HG03457 (cell line): ENCODE results near the gene BARHL1.
"Not testable (repeated sequence)": the region's sequence is repeated elsewhere in the genome, so short reads cannot be mapped to it uniquely, and the experiment has no call there.

ENCODE experiments used
- ATAC-seq: cut with Tn5 transposase; IDR thresholded peaks from one replicate; pipeline ENCODE4 v1.9.1; 2021; ENCODE audit warnings: moderate number of reproducible peaks; ENCODE audit not compliant: unreplicated experiment

The BARHL1 gene

DNA sequence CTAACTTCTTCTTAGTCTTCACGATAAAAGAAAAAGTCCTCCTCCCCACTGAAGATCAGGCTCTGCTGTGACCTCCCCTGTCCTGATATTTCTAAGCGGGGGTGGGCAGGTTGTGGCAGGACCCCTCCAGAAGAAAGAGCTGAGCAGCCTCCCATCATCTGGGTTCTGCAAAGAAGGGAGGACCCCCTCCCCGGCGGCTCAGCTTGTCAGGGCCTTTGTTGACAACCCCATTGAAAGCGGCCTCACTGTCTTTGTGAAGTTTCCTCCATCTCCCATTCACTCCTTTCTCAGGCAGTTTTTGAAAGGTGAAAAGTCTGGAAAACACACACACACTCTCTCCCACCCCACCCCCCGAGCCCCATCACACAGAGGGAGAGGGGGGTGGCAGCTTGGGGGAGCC, 26.2 kb upstream of the BARHL1 start:
- ATAC-seq = no peak

DNA sequence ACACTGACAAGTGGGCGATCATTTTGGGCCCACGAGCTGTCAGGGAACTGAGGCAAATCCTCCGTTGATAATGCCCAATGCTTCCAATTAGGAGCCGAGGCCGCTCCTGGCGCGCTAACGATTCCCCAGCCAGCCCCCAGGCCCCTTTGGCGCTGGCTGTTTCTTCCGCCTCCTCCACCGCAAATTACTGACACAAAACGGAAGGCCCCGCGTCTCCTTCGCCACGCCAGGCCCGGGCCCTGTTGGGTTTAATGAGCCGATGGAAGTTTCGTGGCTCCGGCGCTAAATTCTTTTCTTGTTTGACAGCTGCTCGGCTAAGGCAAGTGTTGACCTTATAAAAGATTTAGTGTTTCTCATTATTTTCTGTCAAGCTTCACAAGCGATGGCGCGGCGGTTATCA, 25.7 kb upstream of the BARHL1 start:
- ATAC-seq = no peak

DNA sequence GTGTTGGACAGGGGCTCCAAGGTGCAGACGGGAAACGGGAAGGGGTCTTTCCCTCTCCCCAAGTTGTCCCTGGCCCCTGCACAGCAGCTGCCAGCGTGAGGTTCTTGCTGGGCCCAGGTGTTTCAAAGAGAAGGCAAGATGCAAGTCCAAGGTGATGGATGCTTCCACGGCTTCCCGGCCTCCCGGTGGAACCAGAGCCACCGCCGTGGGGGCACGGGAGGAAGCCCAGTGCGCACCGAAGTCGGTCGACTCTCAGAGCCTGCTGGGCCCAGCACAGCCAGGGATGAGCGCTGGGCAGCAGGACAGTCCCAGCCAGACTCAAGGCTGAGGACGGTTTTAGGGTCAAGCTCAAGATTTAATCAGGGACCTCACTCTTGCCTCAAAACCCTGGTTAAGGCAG, 25.2 kb upstream of the BARHL1 start:
- no peak for ATAC-seq

DNA sequence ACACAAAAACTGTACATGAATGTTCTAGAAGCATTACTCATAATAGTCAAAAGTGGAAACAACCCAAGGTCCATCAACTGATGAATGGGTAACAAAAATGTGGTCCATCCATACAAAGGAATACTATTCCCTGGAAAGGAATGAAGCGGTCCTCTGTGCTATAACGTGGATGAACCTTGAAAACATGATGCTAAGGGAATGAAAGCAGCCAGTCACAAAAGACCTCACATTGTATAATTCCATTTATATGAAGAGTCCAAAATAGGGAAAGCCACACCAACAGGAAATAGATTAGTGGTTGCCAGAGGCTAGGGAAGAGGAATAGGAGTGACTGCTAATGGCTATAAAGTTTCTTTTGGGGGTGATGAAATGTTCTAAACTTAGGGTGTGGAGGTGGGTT, 22.7 kb upstream of the BARHL1 start:
- ATAC-seq = no peak

DNA sequence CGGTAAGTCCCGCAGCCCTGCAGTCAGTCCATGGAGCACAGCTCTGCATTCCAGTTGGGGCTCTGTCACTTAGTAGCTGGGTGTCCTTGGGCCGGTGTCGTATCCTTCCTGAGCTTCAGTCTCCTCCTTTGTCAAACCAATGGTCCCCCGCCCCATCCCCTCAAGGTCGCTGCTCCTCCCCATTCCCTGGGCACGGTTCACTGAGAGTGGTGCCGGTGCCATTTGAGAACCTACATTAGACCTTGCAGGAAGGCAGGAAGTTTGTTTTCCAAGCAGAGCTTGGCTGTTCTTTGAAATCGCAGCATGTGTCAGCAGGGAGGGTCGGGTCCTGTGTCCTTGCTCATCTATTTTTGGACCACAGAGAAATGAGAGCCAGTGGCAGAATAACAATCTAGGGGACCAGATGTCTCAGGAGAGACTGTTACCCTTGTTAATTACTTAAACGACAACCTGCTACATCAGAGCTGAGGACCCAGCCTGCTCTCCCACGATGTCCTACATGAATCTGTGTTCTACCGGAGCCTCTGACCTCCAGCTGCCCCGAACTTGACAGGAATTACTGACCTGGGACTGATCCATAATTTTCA, 21.7 kb upstream of the BARHL1 start:
- ATAC-seq = no peak

DNA sequence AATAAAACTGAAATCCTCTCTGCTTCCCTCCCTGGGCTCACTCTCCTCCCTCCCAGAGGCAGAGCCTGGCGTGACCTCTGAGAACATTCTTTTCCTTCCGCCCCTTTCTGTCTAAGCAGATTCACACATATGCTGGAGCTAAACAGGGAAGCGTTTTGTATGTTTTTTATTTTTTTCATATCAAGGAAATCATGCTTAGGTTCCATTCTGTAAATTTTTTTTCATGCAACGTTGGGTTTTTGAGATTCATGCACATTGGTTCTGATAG, 20.2 kb upstream of the BARHL1 start:
- no peak for ATAC-seq

DNA sequence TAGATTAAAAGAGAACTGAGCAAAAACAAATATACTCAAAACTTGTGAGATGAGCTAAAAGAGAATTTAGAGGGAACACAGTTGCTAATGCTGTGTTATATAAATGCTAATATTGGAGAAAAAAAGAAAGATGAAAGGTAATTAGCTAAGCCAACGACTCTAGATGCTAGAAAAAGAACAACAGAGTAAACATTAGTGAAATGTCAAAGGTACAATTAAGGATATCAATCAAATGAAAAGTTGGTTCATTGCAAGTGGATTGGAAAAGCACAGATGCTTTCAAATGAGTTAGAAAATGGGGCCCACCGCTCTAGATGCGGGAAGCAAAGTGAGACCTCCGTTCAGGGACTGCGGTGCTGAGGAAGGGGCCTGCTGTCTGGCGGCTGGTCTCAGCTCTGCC, 17.9 kb upstream of the BARHL1 start:
- ATAC-seq = no peak

DNA sequence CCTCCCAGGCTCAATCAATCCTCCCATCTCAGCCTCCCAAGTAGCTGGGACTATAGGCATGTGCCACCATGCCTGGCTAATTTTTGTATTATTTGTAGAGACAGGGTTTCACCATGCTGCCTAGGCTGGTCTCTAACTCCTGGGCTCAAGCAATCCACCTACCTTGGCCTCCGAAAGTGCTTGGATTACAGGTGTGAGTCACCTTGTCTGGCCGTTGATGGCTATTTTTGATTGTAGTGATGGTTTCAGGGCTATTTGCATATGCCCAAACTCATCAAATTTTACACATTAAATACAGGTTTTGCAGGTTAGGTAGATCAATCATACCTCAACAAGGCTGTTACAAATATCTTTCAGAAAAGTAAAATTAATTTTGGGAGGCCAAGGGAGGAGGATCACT, 13.6 kb upstream of the BARHL1 start:
- not testable (repeated sequence) for ATAC-seq

DNA sequence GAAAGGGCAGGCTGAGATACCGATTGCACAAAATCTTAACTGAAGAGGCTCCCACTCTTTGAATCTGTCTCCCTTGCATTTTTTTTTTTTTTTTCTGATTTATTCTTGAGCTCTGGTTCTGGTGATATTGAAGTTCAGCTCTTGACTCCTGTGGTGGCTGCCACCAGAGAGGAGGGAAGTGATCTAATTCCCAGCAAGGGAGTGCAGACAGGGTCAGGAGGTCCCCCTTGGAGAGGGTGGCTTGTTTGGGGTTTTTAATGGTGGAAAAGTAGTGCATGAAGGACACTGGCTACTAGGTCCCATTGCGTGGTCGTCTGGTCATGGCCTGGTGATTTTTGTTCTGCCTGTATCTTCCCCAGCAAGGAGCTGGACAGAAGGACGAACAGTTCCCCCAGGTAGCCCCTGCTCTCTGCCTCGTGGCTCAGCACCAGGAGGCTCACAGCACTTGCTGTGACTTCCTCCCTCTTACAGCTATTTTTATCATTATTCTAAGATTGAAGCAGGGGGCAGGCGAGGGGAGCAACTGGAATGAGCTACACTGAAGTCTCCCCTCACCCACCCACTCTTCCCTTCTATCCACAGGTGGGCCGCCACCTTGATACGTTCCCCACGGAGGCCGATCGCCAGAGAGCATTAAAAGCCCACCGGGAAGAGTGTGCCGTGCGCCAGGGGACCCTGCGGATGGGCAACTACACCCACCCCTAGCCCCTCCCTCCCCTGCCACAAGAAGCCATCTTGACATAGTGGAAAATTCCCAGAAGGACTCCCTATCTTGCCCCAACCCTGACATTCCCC, 10.4 kb upstream of the BARHL1 start:
- no peak for ATAC-seq

DNA sequence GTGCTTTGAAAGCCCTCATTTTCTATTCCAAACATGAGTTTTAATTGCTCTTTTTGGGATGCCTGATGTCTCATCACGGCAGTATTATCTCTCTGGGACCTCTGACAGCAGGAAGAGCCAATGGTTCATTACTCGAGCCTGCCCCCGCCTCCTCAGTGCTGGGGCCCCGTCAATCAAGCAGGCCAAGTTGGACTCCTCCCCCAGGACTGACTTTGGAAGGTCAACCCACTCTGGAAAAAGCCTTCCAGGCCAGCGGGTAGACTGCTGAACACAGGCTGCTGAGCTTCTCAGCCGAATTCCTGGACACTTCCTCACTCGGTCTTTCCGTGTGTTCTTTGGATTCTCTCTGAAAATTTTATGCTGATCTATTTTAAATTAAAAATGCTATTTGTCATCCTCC, 9.5 kb upstream of the BARHL1 start:
- ATAC-seq = no peak

DNA sequence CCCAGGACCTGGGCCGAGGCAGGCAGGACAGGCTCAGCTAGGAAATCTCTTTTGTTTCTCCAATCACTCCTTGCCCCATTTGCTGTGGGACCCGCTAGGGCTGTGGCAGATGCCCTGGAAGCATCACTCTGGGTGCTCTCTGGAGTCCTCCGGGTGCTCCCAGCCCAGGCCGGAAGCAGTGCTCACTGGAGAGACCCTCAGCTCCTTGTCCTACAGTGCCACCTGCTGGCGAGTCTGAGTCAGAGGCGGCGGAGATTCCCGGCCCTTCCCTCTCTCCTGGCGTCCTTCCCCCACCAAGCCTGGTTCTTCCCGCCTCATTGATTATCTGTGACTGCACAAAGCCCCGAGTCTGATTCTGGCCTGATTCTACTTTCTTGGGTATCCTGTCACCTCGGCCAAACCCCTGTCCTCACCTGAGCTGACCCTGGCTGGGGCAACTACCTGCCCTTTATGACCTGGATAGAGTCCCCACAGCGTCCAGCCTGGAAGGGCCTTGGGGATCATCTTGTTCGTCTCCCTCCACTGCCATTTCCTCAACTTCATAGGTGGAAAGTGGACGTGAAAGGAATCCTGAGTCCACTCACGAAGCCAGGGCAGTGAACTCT, 7.3 kb upstream of the BARHL1 start:
- ATAC-seq = no peak

DNA sequence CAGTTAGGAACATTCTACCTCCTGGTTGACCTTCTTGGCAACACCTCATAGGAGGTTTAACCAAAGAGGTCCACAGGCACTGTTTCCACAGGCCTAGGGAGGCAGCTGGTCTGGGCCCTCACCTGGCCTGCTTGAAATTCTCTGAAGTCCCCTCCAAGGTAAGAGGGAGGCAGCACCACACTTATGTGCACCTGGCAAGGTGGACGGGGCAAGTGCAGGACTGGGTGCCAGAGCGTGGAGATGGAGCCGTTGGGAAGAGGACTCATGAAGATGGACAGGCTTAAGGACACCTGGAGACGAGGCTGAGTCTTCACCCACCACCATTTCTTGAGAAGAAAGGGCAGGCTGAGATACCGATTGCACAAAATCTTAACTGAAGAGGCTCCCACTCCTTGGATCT, 6.6 kb upstream of the BARHL1 start:
- no peak for ATAC-seq

DNA sequence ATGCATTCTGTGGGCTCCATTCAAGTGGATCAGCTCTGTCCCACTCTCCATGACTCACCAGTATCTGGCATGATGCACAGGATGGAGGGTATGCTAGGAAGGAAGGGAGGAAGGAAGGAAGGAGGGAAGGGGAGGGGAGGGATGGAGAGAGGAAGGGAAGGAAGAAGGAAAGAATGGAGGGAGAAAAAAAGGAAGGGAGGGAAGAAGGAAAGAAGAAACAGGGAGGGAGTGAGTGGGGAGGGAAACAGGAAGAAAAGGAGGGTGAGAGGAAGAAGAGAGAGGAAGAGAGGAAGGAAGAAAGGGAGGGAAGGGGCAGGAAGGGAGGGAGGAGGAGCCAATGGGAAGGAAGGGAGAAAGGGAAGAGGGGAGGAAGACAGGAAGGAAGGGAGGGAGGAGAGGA, 5.3 kb upstream of the BARHL1 start:
- no peak for ATAC-seq

DNA sequence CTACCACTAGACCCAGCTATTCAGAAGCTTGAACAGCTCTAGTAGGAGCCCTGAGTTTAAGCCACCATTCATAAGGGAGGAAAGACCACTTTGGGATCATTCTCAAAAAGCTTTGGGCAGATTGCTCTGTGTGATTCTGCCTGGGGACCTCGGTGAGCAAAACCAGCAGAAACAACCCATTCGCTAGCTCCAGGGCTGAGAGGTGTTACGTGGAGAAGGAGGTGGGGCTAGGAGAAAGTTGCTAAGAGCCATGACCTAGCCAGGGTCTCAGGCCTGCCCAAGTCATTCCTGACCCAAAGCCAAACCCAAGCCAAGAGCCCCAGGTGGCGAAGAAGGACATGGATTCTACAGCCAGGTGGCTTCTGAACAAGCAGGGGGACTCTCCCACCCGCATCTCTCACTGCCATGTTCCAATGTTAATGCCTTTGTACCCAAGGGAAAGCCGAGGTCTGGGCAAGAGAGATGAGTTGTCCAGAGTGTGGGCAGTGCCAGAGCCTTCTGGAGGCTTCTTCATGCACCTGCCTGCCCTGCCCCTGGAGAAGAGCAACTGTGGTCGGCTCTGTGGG, 4.0 kb upstream of the BARHL1 start:
- ATAC-seq = no peak

DNA sequence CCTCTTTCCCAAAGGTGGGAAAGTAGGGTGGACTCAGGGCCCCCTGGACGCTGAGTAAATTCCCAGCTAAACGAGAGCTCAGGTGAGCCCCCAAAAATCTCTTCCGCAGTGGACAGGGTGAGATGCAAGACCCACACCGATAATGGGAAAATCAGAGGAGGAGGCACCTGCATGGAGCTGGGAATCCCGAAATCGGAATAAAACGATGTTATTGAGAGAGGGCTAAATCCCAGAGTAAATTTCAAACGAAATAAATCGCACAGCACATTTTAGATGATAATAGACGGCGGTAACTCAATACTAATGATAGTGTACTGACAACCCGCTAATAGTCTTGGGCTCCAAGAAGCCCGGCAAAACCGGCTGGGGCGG, 3.0 kb upstream of the BARHL1 start:
- no peak for ATAC-seq

DNA sequence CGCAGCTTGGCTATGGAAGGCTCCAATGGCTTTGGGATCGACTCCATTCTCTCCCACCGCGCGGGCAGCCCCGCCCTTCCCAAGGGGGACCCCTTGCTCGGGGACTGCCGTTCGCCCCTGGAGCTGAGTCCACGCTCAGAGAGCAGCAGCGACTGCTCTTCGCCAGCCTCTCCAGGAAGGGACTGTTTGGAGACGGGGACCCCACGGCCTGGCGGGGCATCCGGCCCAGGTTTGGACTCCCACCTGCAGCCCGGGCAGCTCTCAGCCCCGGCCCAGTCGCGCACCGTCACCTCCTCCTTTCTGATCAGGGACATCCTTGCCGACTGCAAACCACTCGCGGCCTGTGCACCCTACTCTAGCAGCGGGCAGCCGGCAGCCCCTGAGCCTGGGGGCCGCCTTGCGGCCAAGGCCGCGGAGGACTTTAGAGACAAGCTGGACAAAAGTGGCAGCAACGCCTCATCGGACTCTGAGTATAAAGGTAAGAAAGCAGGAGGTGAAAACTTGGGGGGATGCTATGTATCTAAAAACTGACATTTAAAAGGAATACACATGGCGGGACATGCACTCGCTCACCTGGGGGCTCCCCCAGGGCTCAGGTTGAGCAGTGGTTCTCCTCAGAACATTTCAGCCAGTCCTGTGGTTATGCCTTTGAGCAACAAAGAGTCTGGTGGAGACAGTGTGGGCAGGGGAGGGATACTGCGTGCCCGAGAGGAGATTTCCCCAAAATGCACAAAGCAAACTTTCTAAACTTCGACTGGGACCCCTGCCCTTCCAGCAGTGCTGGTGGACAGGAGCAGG, 579 bp downstream of the BARHL1 start:
- no peak for ATAC-seq

DNA sequence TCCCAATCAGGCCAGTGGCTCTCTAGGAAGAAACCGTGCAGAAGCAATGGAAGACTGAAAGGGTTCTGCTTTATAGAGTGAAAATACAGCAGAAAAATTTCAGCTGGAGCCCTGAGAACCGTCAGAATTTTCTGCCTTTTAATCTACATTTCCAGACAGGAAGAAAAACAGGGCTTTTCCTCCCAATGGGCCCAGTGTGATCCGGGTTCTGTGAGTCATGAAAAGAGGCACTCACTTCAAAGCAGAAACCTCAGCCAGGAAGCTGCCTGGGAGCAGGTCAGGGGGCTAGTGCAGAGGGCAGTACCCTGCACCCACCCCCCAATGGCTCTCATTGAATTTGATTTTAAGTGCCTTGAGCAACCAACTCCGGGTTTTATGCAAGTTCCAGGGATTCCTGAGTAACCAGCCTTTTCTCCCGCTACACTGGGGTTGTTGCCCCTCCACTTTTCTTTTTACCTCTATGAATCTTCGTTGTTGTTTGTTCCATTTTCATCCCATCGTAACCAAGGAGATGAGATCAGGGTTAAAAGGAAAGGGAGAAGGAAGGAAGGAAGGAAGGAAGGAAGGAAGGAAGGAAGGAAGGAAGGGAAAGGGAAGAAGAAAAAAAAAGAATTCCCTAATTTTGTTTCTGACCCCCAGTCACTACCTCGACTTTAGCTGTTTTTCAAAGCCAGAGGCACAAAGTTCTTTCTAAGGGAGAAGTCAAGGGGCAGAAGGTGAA, 1.3 kb downstream of the BARHL1 start:
- ATAC-seq = no peak

DNA sequence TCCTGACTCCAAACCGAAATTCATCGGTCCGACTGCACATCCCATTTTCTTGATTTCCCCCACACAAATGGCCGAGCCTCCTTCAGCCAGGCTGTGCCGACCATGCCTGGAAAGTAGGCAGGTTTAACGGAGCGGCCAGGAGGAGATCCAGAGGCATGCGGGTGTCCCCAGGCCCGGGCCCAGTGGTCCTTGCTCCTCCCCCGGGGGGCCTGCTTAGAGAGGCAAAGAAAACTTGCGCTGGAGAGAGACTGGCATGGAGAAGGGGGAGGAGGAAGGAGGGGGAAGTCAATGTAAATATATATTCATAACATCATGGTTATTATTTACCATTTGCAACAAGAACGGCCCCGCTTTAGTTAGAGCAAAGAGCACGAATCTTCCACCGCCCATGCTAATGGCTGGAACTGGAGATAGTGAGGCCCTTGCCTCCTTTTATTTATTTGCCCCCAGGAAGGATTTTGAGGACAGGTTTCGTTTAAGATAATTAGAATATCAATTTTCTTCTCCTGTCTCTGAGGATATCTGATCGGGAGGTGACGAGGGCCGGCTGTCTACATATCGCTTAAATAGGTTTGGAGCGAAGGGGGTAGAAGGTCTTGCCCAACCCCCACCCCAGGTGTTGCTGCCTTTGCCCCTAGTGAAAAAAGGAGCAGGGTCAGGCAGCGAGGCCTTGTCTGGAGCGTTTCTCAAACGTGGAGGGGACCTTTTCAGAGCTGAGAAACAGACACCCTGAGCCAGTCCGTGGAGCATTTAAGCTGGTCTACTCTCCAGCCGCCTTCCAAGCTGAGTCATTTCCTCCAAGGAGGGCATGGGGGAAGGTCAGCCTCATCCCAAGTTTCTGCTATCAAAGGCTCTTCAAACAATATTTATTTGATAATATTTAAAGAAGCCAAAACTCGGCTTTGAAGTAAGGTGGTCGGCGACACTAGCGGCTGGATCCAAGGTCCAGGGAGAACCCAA, 2.5 kb downstream of the BARHL1 start:
- ATAC-seq = no peak

DNA sequence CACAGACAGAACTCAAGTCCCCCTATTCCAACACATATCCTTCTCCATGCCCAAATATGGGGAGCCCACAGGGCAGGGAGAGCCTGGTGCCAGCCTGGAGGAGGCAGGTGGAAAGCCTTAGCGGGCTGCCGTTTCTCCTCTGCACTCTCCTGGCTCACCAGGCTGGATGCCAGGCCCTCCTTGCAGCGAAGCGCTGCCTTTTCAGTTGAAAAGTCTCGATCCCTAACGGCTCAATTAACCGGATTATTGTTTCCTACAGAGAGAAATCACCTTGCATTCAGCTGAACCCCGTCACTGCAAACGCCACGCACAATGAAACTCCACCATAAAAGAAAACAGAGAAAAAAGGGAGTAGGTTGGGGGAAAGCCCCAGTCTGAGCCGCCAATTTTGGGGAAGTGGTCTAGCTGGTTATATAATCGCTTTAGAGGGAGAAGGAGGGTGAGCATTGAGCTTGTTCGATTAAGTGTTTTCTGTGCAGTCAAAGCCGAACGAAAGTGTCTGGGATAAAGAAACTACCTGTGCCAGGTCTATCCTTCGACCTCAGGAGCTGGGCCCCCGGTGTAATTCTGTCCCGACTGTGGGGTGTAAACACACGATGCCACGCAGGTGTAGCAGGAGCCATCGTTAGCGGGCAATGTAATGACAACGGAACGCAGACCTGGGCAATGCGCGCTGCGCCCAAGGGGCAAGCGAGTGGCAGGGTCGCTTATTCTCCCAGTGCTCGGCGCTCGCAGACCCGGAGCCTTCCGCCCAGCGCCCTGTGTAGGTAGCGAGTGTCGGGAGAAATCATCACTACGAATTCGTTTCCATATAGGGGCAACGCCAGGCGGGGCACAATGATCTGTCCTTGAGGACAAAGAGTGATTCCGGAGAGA, 3.8 kb downstream of the BARHL1 start:
- no peak for ATAC-seq
